Fibroblast of gingiva (primary cell): ENCODE data around the gene ALDOB.

ENCODE experiments used
- DNase-seq: peaks from one replicate; pipeline ENCODE4 v3.0.0-alpha.2; 2011; ENCODE audit warnings: low read depth

The ALDOB gene

DNA sequence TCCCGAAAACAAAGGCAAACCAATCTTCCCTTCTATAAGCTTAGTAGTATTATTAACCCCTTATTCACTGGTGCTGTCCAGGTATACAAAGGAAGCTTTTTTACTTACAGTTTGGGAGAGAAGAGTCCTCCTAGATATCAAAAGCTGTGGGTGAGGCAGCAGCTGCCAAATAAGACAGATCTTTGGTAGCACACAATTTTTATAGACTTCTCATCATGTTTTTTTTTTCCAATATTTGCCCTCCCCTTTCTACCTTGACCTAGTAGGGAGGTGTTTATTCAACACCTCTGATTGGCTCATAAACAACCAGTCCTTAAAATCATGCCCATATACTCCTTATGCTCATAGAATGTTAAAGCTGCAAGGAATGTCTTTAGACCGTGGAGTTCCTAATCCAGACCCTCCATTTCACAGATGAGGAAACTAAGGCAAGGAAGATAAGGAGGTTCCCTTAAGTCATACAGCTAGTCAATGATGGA lies at the start of gene ALDOB:
TSS of gene ALDOB (minus strand) at position 174 of the 479 bp plus-strand sequence. CDS start 4,887 bp downstream, outside the sequence.
- no peak for DNase-seq

DNA sequence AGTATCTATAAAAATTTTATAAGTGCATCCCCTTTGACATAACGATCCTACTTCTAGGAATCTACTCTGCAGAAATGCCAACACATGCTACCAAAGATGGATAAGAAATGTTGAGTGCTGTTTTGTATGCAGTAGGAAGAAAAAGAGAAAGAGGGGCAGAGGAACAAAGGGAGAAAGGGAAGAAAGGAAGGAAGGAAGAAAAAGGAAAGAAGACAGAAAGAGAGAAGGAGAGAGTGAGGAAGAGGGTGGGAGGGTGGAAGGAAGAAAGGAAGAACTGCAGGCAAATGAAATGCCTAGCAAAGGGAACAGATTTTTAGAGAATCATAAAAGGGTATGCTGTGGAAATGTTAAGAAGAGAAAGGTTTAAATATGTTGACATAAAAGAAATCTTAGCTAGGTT lies 48.5 kb upstream of the ALDOB start:
- no peak for DNase-seq

DNA sequence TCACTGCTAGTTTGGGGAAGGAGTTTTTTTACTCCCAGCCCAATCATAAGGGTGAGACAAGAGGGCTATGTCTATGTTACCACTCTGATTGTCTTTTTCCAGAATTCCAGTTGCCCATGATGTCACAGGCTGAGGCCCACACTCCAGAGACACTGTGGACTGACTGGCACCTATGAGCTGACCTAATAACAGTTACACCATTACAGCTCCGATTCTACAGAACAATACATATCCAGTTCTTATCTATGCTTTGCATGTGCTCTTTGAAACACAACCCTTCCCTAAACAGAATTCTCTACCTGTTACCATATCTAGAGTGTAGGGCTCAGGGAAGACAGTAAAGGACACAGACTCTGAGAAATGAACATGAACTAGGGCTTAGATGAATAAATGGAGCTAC lies 45.7 kb upstream of the ALDOB start:
- no peak for DNase-seq

DNA sequence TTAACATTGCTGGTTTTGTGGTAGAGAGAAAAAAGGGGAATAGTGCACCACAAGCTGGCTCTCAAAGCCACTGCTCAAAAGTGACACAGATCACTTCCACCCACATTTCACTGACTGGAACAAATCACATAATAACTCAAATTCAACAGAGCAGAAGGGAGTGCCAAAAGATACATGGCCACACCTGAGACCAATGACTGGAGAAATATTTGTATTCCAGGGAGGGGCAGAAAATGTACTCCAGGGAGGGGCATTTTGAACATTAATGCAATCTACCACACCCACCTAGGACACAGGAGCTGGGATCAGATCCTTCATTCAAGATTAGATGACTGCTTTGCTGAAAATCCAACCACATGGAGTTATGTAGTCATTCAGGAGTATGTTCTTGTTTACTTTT lies 44.8 kb upstream of the ALDOB start:
- no peak for DNase-seq

DNA sequence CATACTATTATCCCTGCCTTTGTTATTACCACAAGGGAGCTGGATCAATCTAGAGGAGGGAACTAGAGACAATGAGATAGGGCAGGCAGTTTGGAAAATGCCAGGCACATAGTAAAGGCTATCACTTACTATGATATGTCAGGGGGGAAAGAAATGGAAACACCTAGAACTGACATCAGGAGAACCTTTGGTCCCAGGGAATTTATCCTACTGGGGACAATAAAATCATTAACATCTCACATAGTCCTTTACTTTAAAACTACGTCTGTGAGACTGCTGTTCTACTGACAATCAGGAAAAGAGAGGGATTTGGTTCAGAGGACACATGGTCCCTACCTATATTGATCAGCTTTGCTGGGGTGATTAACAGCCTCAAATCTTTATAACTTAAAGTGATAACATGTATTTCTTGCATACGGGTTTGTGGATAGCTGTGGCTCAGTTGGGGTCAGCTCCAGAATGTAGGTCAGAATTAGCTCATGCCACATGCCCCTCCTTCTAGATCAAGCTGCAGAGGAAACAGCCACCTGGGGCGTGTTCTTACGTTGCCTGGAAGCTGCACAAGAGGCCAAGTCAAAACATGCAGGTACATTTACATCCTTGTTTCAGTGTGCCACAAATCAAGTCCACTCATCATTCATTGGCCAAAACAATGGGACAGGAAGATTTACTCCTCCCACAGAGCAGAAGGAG lies 43.9 kb upstream of the ALDOB start:
- DNase-seq = no peak

DNA sequence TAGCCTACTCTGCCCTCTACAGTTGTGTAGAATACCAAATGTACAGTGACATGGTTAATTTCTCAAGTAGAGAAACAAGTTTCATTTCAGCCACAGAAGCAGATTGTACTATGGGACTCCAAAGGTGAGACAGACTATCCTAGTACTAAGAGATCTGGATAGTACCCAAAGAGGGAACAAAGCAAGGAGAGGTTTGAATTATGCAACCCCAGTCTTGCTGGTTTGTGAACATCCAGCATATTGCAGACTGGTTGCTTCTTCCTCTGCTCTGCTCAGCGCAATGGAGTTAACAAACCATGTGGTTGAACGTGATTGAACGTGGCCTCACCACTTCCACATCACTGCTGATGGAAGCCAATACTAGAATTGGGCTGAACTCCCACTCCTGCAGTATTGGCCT lies 43.3 kb upstream of the ALDOB start:
- no peak for DNase-seq

DNA sequence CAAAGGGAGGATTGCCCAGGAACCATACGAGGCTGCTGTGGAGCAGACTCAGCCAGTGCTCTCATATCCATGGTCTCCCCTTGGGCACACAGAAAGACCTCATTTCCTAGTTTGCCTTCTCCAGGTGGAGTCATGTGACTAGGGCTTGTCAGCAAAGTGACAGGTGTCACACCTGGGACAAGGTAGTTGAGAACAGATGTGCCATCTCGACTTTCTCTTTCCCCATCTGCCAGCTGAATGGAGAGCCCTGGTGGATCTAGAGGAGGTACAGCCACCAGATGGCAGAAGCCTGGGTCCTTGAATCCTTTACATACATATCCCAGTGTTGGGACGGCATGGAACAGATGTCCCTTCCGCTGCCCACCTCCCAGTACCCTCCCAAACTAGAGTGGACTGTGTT lies 42.9 kb upstream of the ALDOB start:
- DNase-seq = no peak

DNA sequence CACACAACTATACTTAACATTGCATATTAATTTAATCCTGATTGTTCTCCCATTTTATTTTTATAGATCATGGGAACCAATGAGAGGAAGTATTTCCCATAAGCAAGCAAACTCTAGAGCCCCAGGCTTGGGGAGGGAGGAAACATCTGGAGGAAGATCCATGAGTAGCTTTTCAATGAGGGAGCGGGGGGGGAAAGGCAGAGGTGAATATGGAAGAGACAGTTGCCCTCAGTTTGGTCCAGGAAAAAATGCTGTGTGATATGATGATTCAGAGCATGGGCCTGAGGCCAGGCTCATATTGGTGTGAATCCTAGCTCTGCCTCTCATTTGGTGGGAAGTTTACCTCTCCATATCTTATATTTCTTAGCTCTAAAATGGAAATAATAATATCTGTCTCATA lies 42.2 kb upstream of the ALDOB start:
- DNase-seq = no peak

DNA sequence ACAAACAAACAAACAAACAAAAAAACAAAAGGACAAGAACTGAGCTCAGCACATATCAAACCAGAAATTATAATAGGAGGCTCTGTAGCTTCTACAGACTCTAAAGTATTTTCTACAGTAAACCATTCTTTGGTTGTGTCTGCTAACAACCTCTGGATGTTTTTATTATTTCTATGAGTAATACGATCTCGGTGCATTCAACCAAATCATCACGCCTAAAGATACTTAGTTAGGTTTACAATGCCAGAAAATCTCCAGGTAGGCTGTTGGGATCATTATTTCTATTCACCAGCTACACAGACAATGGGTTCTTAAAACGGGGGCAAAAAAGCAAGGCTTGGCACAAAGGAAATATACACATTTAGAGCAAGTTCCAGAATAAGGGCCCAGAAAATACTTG lies 41.6 kb upstream of the ALDOB start:
- no peak for DNase-seq

DNA sequence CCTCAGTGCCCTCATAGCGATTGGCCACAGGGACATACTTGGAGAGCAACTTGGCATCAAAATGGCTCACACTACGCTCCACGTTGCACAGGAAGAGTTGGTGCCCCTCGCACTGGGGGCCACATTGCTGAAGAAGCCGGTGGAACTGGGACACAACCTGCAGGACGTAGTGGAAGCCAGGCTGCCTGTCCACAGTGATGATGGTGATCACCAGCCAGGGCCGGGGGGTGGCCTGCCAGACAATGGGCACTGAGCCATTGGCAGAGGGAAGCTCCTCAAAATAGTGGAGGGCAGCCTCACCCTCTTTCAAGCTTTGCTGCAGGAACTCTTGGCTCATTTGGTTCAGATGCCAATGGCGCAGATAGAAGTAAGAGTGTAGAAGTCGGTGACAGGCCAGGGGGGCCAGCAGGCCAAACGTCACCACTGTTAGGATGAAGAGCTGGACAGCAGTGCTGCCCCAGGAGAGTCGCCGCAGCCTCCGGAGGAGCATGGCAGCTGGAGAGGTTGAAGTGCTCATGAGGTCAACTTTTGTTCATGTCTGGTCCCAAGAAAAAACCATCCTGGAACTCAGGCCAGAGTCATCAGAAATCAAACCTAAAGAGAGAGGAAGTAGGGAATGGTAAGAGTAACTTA lies 41.1 kb upstream of the ALDOB start:
- no peak for DNase-seq

DNA sequence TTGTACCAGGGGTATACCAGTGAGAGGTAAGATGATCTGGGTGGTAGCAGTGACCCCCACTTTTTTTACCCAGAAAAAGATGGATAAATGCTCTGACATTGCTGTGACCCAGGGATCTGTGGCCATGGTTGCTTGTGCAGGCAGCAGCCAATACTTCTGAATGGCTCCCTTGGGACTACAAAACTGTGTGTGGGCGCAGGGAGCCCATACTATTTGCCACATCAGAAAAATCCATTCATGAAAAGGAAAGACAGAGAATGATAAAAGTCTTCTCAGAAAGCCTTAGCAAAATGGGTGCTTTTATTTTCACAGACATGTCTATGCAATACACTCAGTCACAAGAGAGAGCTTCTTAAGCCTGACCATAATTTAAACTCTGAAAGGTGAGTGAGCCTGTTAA lies 37.3 kb upstream of the ALDOB start:
- no peak for DNase-seq

DNA sequence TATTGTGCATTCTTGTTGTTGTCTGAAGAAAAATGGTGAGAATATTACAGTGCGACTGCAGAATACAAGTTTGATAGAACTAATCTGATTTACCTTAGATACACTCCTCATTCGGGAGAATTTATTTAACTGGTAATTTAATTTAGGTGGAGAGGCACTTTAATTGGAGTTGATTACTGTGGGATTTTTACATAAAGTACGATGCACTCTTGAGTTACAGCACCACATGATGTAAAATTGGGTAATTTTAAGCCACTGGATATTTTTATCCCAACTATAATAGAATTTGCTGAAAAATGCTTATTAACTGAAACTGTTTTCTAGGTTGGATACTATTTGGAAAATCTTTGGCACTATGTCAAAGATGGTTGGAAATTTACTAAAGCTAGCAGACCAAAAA lies 35.4 kb upstream of the ALDOB start:
- DNase-seq = no peak

DNA sequence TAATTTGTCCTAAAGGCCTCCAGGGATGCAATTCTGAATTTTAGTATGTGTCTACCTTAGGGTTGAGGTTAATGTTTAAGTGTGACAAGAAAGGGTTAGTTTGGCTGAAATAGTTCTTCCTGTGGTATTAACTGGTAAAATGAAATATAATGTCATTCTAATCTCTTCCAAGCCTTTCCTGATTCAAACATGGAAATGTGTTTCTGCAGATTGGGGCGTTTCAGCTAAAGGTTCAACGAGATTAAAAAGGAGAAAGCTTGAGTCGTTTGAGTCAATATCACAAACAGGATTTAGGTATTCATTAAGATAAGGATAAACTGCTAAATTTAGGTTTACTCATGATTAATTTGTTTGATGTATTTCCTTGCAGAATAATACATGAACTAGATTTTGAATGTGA lies 34.4 kb upstream of the ALDOB start:
- DNase-seq = no peak

DNA sequence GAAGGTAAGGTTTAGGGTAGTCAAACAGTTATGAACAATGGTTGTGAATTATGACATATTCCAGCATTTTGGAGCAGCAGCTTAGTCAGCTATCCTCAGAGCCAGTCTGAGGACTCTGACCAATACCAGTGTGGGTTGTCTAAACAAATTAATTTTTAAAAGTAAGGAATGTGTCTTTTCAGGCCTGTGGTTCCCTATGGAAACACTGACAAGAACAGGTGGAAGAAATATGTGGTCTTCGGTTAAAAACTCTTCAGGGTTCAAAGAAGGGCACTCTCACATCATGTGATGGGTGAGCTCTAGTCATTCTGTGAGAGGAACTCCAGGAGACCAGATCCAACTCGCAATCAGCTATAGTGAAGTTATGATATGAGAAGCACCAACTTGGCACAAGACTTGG lies 33.5 kb upstream of the ALDOB start:
- no peak for DNase-seq

DNA sequence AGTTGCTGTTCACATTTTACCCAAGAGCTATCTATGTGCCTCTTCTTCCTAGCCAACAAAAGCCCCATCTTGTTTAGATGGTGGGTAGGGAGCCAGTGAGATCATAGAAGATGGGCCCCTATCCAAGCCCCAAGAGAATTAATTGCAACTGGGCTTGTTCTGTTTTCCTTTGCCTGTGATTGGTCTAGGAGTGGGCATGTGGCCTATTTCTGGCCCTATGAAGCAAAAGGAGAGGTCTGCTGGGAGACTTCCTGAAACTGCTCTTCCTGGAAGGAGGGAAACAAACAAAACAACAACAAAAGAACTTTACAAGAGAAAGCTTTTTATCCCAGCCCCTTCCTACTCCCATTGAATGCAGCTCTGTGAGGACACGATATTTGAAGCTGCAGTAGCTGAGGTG lies 32.5 kb upstream of the ALDOB start:
- DNase-seq = no peak

DNA sequence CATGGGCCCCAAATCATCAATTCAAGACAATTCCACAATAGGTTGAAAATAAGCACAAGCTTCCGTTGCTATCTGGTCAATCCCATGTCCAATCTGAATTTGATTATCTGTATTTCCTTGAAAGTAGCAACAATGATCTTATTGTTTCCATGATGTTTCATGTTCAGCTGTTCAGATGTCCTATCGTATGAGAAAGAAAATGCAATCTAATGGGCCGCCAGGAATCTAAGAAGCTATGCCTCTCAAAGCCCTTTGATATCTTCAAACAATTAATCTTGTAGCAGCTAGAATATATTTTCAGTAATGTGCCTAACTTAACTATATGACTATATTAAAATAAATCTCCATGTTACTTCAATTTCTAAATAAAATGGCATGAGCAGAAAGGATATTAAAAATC lies 32.1 kb upstream of the ALDOB start:
- DNase-seq = no peak

DNA sequence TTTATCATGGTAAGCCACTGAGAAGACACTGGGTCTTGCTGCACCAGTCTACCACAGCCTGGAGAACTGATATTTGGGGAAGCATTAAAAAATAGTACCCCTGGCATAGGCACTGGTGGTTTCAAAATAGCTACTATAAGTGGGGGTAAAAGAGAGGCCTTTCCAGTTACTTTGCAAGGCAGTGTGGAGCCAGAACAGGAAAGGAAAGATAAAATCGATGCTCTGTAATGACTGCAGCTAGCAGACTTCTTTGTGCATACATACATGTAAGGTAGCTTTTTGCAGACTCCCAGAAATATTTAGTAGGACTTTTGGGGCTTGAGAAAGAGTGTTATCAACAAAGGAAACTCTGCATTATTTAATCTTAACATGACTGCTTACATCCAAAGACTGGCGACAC lies 31.3 kb upstream of the ALDOB start:
- DNase-seq = no peak

DNA sequence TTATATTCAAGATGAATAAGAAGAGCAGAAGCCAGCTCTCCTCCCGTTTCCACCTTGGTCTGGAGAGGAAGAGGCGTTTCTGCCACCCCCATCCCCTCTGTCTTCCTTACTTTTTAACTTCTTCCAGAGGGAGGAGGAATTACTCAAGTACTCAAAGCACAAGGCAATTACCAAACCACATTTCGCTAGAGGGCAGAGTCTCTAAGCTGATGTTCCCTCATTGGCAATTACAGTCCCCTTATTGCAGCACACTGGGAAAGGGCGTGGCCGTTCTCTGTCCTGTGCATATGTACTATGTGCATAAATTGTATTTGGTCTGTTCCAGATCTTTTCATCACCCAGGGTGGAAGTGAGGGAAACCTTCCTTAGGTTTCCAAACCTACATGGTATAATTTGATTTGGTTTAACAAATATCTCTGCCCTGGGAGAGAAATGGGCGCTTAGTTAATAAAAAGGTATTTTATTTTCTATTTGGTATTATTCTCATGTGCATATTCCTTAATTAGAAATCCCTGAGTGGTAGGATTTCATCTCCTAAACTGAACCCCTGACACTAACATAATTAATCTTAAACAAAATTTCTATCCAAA lies 29.8 kb upstream of the ALDOB start:
- DNase-seq = peak; percentile 80

DNA sequence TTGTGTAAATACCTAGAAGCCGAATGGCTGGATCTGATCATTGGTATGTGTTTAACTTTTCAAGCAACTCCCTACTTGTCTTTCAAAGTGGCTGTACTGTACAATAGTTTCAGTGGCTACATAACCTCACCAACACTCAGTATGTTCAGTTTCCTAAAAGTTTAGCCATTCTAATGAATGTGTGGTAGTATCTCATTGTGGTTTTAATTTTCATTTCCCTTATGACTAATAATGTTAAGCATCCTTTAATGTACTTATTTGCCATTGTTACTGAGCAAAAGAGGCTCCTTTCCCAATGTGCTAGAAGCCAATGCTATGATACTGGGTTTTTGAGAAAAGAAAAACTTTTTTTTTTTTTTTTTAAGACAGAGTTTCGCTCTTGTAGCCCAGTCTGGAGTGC lies 27.8 kb upstream of the ALDOB start:
- DNase-seq = peak; percentile 45

DNA sequence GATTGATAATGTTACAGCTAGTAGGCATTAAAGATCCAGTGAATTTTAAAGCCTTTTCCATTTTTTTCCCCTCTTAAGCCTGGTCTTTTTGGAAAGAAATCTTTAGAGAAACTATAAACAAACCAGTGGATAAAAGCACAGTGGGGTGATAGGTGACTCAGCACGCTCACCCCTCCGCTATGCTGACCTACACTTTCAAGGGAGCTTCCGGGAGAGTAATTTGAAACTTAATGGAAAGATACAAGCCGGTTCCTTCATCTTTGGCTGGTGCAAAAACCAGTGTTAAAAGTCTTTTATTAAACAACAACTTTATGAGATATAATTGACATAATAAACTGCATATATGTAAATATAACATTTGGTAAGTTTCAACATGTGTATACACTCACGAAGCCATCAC lies 27.0 kb upstream of the ALDOB start:
- peak; percentile 18 for DNase-seq

DNA sequence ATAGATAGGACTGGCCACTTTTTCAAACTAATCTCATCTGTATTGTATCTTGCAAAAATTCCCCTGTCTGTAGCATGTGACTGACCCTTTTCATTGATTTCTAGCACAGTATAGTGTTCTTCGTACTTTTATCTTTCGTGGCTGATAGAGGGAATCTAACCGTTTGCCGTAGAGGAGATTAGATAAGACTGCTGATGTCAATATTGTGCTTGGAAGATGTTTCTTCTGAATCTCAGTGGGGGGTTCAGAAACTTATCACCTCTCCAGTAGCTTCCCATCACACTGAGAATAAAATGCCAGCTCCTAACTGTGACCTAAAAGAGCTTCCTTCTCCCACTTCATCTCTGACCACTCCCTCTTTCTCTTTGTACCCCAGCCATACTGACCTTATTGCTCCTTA lies 25.4 kb upstream of the ALDOB start:
- DNase-seq = no peak

DNA sequence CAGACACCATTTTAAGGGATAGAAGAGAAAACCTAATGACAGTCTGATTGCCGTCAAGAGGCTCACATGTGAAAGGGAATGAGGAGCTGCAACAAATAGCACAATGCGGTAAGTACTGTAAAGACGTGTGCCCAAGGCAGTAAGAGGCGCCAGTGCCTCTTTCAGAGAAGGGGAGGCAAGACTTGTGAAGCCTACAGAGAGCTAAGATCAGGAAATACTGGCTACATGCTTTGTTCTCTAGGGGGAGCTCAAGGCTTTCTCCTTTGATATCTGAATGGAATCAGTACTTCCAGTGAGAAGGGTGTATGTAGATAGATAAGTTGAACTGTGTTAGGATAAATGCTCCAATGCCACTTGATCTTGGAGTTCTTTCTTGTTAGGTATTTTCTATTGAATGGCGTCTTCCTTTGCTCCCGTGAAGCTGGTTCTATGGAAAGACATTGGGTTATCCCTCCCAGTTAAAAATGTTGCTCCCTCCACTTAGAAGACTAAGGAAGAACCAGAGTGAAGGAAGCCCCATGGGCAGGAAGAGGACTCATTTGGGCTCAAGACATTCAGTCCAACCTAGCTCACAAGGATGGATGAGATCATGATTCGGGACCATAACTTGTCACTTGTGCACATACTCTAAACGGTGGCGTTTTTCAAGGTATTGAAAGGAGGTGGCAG lies 23.5 kb upstream of the ALDOB start:
- DNase-seq = peak; percentile 69

DNA sequence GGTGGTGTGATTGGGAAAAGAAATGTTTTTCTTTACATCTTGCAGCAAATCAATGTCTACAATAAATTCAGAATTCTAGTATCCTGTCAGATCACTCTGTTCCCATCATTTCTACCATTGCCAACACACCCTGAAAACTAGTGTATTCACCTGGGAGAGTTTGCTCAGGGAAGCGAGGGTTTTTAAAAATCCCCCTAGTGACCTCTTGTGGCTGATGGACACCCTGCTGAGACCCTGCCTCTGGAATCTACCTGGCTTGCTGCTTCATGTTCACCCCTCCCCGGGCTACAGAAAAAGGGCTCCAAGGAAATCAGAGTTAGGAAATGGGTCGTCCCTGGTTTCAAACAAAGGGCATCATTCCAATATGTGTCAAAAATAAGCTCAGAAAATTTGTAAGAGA lies 21.4 kb upstream of the ALDOB start:
- DNase-seq = no peak
